GM21723 (cell line): ENCODE data around the gene GATB.

Experiments
- ATAC-seq: cut with Tn5 transposase; IDR thresholded peaks from one replicate; pipeline ENCODE4 v1.9.1; 2021; ENCODE audit warnings: mild to moderate bottlenecking, moderate library complexity; ENCODE audit not compliant: unreplicated experiment

The GATB gene

DNA sequence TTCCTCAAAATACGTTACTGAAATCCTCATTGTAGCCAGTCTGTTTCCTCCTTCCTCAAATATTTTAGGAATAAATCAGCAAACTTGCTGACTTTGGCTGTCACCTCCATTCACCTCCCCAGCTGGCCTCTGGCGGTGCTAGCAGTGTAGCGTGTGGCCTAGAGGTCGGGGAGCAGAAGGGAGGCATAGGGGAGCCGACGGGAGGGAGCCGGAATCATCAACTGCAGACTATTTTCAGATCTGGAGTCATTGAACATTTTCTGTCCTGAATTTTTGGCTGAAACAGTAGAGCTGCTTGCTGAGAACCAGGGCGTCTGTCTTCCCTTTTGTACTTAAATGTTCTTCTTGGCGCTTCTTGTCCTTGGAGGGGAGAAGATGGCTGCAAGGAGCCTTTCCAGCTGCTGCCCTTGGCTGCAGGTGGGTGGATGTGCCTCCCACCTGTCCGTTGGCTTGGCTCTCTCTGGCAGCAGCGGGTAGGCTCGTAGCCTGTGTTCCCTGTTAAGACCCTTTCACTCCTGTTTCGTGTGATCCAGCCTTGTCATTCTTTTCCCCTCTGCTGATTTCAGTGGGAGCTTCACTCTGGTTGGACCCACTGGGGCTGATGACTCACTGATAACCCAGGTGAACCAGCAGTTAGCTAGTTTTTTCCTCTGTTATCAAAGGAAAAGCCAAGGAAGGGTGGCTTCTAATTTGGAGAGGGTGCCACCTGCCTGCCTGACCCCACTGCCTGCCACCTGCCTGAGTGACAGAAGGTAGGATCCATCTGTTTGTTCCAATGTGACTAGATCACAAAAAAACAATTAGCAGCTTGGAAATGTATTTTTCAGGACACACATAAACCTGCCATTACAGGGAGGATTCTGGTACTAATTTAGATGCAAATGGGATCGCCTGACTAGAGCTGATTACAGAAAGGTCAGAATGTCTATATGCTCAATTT is 135.9 kb downstream of the GATB start:
- ATAC-seq = no peak
